Fibroblast of lung (primary cell): ENCODE results near the gene WDR41. TPM values are rescaled to one million over a fixed set of nuclear protein-coding genes. Genes with fewer than 3 reads are reported as not detected.

Experiments
- DNase-seq, 2 donors: peaks; one replicate each; pipeline versions ENCODE4 v3.0.0 to v3.0.0-alpha.2; 2010; ENCODE audit warnings: low read depth in 2 of 2
- H2AFZ ChIP-seq: 2 replicates; pipeline ENCODE4 v1.5.1; 2012; ENCODE audit warnings: low read length, control low read depth, inconsistent platforms
- H3K27ac ChIP-seq: 2 replicates; pipeline ENCODE4 v1.5.1; 2011; ENCODE audit warnings: low read length, control low read depth; ENCODE audit not compliant: insufficient read depth
- H3K27me3 ChIP-seq: 2 replicates; pipeline ENCODE4 v1.5.1; 2011; ENCODE audit warnings: mild to moderate bottlenecking, low read length; ENCODE audit not compliant: control insufficient read depth, insufficient read depth
- H3K36me3 ChIP-seq: 2 replicates; pipeline ENCODE4 v1.5.1; 2011; ENCODE audit warnings: low read length; ENCODE audit not compliant: control insufficient read depth, insufficient read depth
- H3K4me1 ChIP-seq: 2 replicates; pipeline ENCODE4 v1.5.1; 2011; ENCODE audit warnings: low read length; ENCODE audit not compliant: control insufficient read depth, insufficient read depth; ENCODE audit errors: extremely low read depth
- H3K4me2 ChIP-seq: 2 replicates; pipeline ENCODE4 v1.5.1; 2011; ENCODE audit warnings: low read length, control low read depth; ENCODE audit not compliant: insufficient read depth; ENCODE audit errors: extremely low read depth
- H3K4me3 ChIP-seq, 4 experiments: fragments of 200-600 bp in 1 of 4; sonication (generic) in 1 of 4; replicated peaks in 1 of 4; 2 replicates each; pipeline ENCODE4 v1.5.1; 2011 to 2016; ENCODE audit warnings: low read length in 4 of 4, low read depth in 3 of 4, mild to moderate bottlenecking in 3 of 4, control low read depth in 2 of 4, inconsistent platforms in 1 of 4, mixed read lengths in 1 of 4; ENCODE audit not compliant: insufficient read depth in 1 of 4; ENCODE audit errors: control extremely low read depth in 1 of 4
- H3K79me2 ChIP-seq: 2 replicates; pipeline ENCODE4 v1.5.1; 2012; ENCODE audit warnings: mild to moderate bottlenecking, low read length, inconsistent platforms; ENCODE audit not compliant: control insufficient read depth, insufficient read depth
- H3K9ac ChIP-seq: 2 replicates; pipeline ENCODE4 v1.5.1; 2011; ENCODE audit warnings: mild to moderate bottlenecking, low read length, control low read depth; ENCODE audit not compliant: insufficient read depth
- H3K9me3 ChIP-seq: 2 replicates; pipeline ENCODE4 v1.5.1; 2012; ENCODE audit warnings: low read depth, low read length; ENCODE audit not compliant: control insufficient read depth, insufficient read depth
- H4K20me1 ChIP-seq: 2 replicates; pipeline ENCODE4 v1.5.1; 2011; ENCODE audit warnings: low read length; ENCODE audit not compliant: control insufficient read depth, insufficient read depth; ENCODE audit errors: extremely low read depth
- EZH2 ChIP-seq: IDR thresholded peaks from 2 replicates; pipeline ENCODE4 v1.5.1; 2012; ENCODE audit warnings: low read length, control low read depth, mild to moderate bottlenecking; ENCODE audit errors: missing control alignments
- polyA plus RNA-seq, 2 donors: library from polyadenylated mRNA; depleted of rRNA in 1 of 2; stranded (reverse) in 1 of 2; unstranded in 1 of 2; fragments of >200 nt; gene quantifications; 2 replicates each; pipeline ENCODE4 v1.2.1, GENCODE V29; 2011 to 2012; ENCODE audit warnings: missing spikeins in 1 of 2
- total RNA-seq: library from RNA; depleted of rRNA; stranded (reverse); fragments of >200 nt; gene quantifications from 2 replicates; pipeline ENCODE4 v1.2.1, GENCODE V29; 2014
- TF ChIP-seq, protein P1 (sequence below), 2 donors: IDR thresholded peaks in 1 of 2; conservative IDR thresholded peaks in 1 of 2; 1 replicate in 1 of 2; 2 replicates in 1 of 2; pipeline ENCODE4 v1.5.1; 2011 to 2012; ENCODE audit warnings: low read length in 2 of 2, control low read depth in 1 of 2, inconsistent platforms in 1 of 2, low read depth in 1 of 2, mild to moderate bottlenecking in 1 of 2

WDR41 gene
- total and polyA plus RNA-seq, 2 donors (not counting 1 experiment from before 2014, with no cell fraction given): 116 to 161 TPM

DNA sequence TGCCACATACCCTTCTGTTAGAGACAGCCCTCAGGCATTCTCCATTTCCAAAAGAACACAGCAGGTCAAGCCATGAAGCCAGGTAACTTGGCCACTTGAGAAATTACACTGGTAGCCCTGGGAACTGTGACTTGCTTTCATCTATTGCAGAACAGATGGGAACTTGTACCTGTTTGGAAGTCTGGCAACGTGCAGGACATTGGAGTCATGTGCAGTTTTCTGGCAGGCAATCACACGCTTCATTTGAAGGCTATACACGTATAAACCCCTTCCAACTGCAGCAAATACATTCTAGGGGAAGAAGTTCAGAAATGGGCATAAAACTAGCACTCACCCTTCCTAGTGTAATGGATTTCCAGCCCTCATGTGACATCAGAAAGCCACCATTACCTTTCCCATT lies 54.0 kb downstream of the WDR41 start:
- Histone ChIP-seq H3K4me3 (no peak overlapping the region), H3K4me1 (no peaks in the 10 kb centered on the region), H3K27me3 (no peaks in the 10 kb centered on the region), H3K9me3 (no peaks in the 10 kb centered on the region), H3K27ac (no peak overlapping the region), H4K20me1 (no peaks in the 10 kb centered on the region), H2AFZ (no peak overlapping the region), H3K36me3 (peaks cover 2% of the 10 kb centered on the region), H3K79me2 (no peaks in the 10 kb centered on the region), H3K9ac (no peak overlapping the region), H3K4me2 (no peak overlapping the region)
- DNase-seq: no peak
- TF ChIP-seq, protein P1, sequence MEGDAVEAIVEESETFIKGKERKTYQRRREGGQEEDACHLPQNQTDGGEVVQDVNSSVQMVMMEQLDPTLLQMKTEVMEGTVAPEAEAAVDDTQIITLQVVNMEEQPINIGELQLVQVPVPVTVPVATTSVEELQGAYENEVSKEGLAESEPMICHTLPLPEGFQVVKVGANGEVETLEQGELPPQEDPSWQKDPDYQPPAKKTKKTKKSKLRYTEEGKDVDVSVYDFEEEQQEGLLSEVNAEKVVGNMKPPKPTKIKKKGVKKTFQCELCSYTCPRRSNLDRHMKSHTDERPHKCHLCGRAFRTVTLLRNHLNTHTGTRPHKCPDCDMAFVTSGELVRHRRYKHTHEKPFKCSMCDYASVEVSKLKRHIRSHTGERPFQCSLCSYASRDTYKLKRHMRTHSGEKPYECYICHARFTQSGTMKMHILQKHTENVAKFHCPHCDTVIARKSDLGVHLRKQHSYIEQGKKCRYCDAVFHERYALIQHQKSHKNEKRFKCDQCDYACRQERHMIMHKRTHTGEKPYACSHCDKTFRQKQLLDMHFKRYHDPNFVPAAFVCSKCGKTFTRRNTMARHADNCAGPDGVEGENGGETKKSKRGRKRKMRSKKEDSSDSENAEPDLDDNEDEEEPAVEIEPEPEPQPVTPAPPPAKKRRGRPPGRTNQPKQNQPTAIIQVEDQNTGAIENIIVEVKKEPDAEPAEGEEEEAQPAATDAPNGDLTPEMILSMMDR (conservative IDR thresholded peaks at IDR 0.05 in 1 of 2, IDR thresholded peaks at IDR 0.05 in 1 of 2; ENCODE audit: low read depth in 1 of 2, low read length in 2 of 2): no peak
- TF ChIP-seq EZH2: no peak

DNA sequence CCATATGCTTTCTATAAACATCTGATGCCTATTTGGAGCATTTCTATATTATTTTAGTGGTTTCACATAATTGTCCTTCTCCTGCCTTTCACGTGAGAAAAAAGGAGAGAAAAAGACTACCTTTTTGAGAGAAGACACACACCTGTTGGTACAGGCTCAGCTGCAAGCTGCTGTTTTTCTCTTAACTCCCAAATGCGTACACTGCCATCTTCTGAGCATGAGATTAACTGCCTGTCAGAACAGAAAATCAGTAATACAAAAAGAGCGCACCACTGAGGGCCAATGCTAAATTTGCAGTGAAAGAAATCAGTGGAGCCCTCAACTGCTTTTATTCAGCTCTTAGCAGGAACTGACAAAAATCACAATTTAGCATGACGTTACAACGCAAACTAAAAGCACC lies 54.9 kb downstream of the WDR41 start:
- H2AFZ ChIP-seq: no peak overlapping the region
- no peaks in the 10 kb centered on the region for H4K20me1 ChIP-seq
- H3K4me1 ChIP-seq: no peaks in the 10 kb centered on the region
- DNase-seq: no peak
- H3K27ac ChIP-seq: no peak overlapping the region
- no peak overlapping the region for H3K9ac ChIP-seq
- no peaks in the 10 kb centered on the region for H3K9me3 ChIP-seq
- peaks cover 2% of the 10 kb centered on the region for H3K36me3 ChIP-seq
- TF ChIP-seq EZH2: no peak
- TF ChIP-seq, protein P1 (conservative IDR thresholded peaks at IDR 0.05 in 1 of 2, IDR thresholded peaks at IDR 0.05 in 1 of 2; ENCODE audit: low read depth in 1 of 2, low read length in 2 of 2): no peak
- no peaks in the 10 kb centered on the region for H3K27me3 ChIP-seq
- no peak overlapping the region for H3K4me2 ChIP-seq
- H3K4me3 ChIP-seq: no peak overlapping the region
- no peaks in the 10 kb centered on the region for H3K79me2 ChIP-seq

- no peak overlapping the region for H3K9ac ChIP-seq
- no peaks in the 10 kb centered on the region for H3K36me3 ChIP-seq
- no peak for TF ChIP-seq EZH2
- TF ChIP-seq, protein P1 (conservative IDR thresholded peaks at IDR 0.05 in 1 of 2, IDR thresholded peaks at IDR 0.05 in 1 of 2; ENCODE audit: low read depth in 1 of 2, low read length in 2 of 2): no peak
- H2AFZ ChIP-seq: no peak overlapping the region
- no peaks in the 10 kb centered on the region for H3K79me2 ChIP-seq
- H3K4me3 ChIP-seq: no peak overlapping the region
- no peak for DNase-seq
- no peak overlapping the region for H3K4me2 ChIP-seq
- H4K20me1 ChIP-seq: no peaks in the 10 kb centered on the region
- H3K27me3 ChIP-seq: no peaks in the 10 kb centered on the region
- H3K4me1 ChIP-seq: peaks cover 14% of the 10 kb centered on the region
- no peak overlapping the region for H3K27ac ChIP-seq
- no peaks in the 10 kb centered on the region for H3K9me3 ChIP-seq
These were observed 60.4 kb downstream of the WDR41 start for GRCh38 chr5:77431719-77432118.
